Nephron (organoid): ENCODE measurements around the gene C11orf42.

Source experiments
- H3K27ac Mint-ChIP-seq, 3 experiments: 2 replicates each; pipeline ENCODE4 v1.8.0; 2020; ENCODE audit warnings: mixed read lengths in 3 of 3, mild to moderate bottlenecking in 2 of 3, moderate library complexity in 1 of 3
- H3K27me3 Mint-ChIP-seq: 2 replicates; pipeline ENCODE4 v1.8.0; 2021; ENCODE audit warnings: low read depth, mild to moderate bottlenecking, moderate library complexity, mixed read lengths
- H3K36me3 Mint-ChIP-seq: 2 replicates; pipeline ENCODE4 v1.8.0; 2020; ENCODE audit warnings: low read depth, mixed read lengths
- H3K4me1 Mint-ChIP-seq: 2 replicates; pipeline ENCODE4 v1.8.0; 2020; ENCODE audit warnings: mixed read lengths
- H3K4me3 Mint-ChIP-seq, 3 experiments: 2 replicates each; pipeline ENCODE4 v1.8.0; 2020; ENCODE audit warnings: mild to moderate bottlenecking in 3 of 3, mixed read lengths in 3 of 3, moderate library complexity in 2 of 3
- H3K9me3 Mint-ChIP-seq: 2 replicates; pipeline ENCODE4 v1.8.0; 2020; ENCODE audit warnings: mixed read lengths
- TF ChIP-seq, protein P1 (sequence below), 3 experiments: fragments of 200-600 bp; sonication (generic); IDR thresholded peaks; one replicate each; pipeline ENCODE4 v1.5.0; 2021; ENCODE audit warnings: antibody characterized with exemption in 3 of 3; ENCODE audit not compliant: unreplicated experiment in 3 of 3

Gene C11orf42

GRCh38 chr11:6249770-6250555 lies 44.6 kb downstream of the C11orf42 start:
- no peak overlapping the region for H3K27ac Mint-ChIP-seq
- no peaks in the 10 kb centered on the region for H3K36me3 Mint-ChIP-seq
- H3K4me3 Mint-ChIP-seq = no peak overlapping the region
- peaks cover 9% of the 10 kb centered on the region for H3K27me3 Mint-ChIP-seq
- H3K4me1 Mint-ChIP-seq = peaks cover 13% of the 10 kb centered on the region
- TF ChIP-seq, protein P1, sequence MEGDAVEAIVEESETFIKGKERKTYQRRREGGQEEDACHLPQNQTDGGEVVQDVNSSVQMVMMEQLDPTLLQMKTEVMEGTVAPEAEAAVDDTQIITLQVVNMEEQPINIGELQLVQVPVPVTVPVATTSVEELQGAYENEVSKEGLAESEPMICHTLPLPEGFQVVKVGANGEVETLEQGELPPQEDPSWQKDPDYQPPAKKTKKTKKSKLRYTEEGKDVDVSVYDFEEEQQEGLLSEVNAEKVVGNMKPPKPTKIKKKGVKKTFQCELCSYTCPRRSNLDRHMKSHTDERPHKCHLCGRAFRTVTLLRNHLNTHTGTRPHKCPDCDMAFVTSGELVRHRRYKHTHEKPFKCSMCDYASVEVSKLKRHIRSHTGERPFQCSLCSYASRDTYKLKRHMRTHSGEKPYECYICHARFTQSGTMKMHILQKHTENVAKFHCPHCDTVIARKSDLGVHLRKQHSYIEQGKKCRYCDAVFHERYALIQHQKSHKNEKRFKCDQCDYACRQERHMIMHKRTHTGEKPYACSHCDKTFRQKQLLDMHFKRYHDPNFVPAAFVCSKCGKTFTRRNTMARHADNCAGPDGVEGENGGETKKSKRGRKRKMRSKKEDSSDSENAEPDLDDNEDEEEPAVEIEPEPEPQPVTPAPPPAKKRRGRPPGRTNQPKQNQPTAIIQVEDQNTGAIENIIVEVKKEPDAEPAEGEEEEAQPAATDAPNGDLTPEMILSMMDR (IDR thresholded peaks at IDR 0.05; ENCODE audit: unreplicated experiment in 3 of 3) = no peak
- no peaks in the 10 kb centered on the region for H3K9me3 Mint-ChIP-seq

GRCh38 chr11:6251120-6251733 lies 45.9 kb downstream of the C11orf42 start:
- peaks cover 9% of the 10 kb centered on the region for H3K27me3 Mint-ChIP-seq
- H3K4me3 Mint-ChIP-seq = no peak overlapping the region
- H3K9me3 Mint-ChIP-seq = no peaks in the 10 kb centered on the region
- no peaks in the 10 kb centered on the region for H3K36me3 Mint-ChIP-seq
- no peak overlapping the region for H3K27ac Mint-ChIP-seq
- TF ChIP-seq, protein P1 (IDR thresholded peaks at IDR 0.05; ENCODE audit: unreplicated experiment in 3 of 3) = peak; percentile 86 to 94 (median 92)
- H3K4me1 Mint-ChIP-seq = peaks cover 13% of the 10 kb centered on the region

DNA sequence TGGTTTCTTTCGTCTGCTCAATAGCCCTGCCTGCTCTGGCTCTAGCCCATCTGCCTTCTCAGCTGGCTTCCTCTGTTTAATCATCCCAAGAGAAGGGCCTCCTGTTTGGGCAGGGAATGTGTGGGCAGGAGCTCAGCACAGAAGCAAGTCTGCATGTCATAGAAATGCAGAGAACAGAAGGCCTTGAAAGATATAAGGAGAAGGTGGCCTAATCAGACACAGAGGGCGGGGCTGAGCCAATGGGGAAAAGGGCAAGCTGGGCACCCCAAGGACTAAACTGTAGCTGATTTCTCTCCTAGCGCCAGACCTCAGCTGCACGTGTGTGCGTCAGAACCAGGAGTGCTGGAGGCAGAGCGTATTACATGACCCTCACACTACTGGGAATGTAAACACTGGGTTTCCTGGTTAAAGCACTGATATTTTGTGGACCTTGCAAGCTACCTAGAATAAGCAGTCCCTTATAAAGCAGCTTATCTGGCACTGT lies 46.7 kb downstream of the C11orf42 start:
- Mint-ChIP-seq H3K27me3 (peaks cover 9% of the 10 kb centered on the region), H3K27ac (peak overlapping the region in 1 of 3 experiments; percentile 12), H3K4me1 (peaks cover 13% of the 10 kb centered on the region), H3K9me3 (no peaks in the 10 kb centered on the region), H3K36me3 (no peaks in the 10 kb centered on the region), H3K4me3 (no peak overlapping the region)
- TF ChIP-seq, protein P1 (IDR thresholded peaks at IDR 0.05; ENCODE audit: unreplicated experiment in 3 of 3) = no peak

GRCh38 chr11:6253197-6253596 lies 47.8 kb downstream of the C11orf42 start:
- TF ChIP-seq, protein P1 (IDR thresholded peaks at IDR 0.05; ENCODE audit: unreplicated experiment in 3 of 3) = no peak
- Mint-ChIP-seq H3K9me3 (no peaks in the 10 kb centered on the region), H3K27me3 (peaks cover 5% of the 10 kb centered on the region), H3K4me1 (peaks cover 13% of the 10 kb centered on the region), H3K36me3 (no peaks in the 10 kb centered on the region), H3K4me3 (no peak overlapping the region), H3K27ac (no peak overlapping the region)

- no peaks in the 10 kb centered on the region for H3K4me1 Mint-ChIP-seq
- H3K4me3 Mint-ChIP-seq = peak overlapping the region in 2 of 3 experiments; percentile 53 to 71
Observed at GRCh38 chr11:6258141-6258540, 52.8 kb downstream of the C11orf42 start.

More at GRCh38 chr11:6258141-6258540, 52.8 kb downstream of the C11orf42 start:
- H3K36me3 Mint-ChIP-seq = no peaks in the 10 kb centered on the region
- no peak overlapping the region for H3K27ac Mint-ChIP-seq
- H3K27me3 Mint-ChIP-seq = no peaks in the 10 kb centered on the region
- TF ChIP-seq, protein P1 (IDR thresholded peaks at IDR 0.05; ENCODE audit: unreplicated experiment in 3 of 3) = no peak
- H3K9me3 Mint-ChIP-seq = no peaks in the 10 kb centered on the region
